Measurements from ENCODE around the gene FKBP10.

DNA sequence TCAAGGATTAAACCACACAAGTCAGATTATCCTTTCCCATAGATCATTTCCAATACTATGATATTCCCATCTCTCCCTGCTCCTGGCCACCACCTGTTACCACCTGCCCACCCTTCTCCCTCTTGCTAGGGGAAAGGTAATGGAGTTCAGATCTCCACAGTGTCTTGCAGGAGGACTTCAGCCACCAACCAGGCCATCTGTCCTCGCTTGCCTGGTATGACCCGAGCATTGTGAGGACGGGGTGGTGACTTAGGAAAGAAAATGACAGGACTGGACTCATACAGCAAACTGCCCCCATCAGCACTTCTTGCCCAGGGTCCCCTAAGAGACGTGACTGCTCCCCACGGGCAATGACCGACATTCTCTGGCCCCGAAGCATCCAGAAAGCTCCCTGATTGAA, 10.8 kb downstream of the FKBP10 start:
- TF ChIP-seq MCM3 (IDR thresholded peaks at IDR 0.05): no peak
- TF ChIP-seq, protein P1, sequence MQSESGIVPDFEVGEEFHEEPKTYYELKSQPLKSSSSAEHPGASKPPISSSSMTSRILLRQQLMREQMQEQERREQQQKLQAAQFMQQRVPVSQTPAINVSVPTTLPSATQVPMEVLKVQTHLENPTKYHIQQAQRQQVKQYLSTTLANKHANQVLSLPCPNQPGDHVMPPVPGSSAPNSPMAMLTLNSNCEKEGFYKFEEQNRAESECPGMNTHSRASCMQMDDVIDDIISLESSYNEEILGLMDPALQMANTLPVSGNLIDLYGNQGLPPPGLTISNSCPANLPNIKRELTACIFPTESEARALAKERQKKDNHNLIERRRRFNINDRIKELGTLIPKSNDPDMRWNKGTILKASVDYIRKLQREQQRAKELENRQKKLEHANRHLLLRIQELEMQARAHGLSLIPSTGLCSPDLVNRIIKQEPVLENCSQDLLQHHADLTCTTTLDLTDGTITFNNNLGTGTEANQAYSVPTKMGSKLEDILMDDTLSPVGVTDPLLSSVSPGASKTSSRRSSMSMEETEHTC (IDR thresholded peaks at IDR 0.05): no peak
- no peak for TF ChIP-seq KHSRP (IDR thresholded peaks at IDR 0.05)
- no peak for TF ChIP-seq NR3C1 (CRISPR knock-in tag; IDR thresholded peaks at IDR 0.05)
- no peak for TF ChIP-seq SIN3A (IDR thresholded peaks at IDR 0.05; ENCODE audit: borderline replicate concordance in 2 of 2, control insufficient read depth in 1 of 2, low read depth in 2 of 2, low read length in 2 of 2)
- TF ChIP-seq SP1 (CRISPR knock-in tag; IDR thresholded peaks at IDR 0.05): no peak
- TF ChIP-seq, protein P2, sequence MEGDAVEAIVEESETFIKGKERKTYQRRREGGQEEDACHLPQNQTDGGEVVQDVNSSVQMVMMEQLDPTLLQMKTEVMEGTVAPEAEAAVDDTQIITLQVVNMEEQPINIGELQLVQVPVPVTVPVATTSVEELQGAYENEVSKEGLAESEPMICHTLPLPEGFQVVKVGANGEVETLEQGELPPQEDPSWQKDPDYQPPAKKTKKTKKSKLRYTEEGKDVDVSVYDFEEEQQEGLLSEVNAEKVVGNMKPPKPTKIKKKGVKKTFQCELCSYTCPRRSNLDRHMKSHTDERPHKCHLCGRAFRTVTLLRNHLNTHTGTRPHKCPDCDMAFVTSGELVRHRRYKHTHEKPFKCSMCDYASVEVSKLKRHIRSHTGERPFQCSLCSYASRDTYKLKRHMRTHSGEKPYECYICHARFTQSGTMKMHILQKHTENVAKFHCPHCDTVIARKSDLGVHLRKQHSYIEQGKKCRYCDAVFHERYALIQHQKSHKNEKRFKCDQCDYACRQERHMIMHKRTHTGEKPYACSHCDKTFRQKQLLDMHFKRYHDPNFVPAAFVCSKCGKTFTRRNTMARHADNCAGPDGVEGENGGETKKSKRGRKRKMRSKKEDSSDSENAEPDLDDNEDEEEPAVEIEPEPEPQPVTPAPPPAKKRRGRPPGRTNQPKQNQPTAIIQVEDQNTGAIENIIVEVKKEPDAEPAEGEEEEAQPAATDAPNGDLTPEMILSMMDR (IDR thresholded peaks at IDR 0.05 in 2 of 3, conservative IDR thresholded peaks at IDR 0.05 in 1 of 3; ENCODE audit: insufficient read depth in 2 of 3, low read depth in 1 of 3, low read length in 3 of 3): no peak

Data from K562 (cell line).